ENCODE data around the gene PTPN22.
"Not testable (repeated sequence)": the region's sequence is repeated elsewhere in the genome, so short reads cannot be mapped to it uniquely, and the experiment has no call there.

The PTPN22 gene

GRCh38 chr1:113854234-113854633 is 17.3 kb downstream of the PTPN22 start:
- peaks cover 8% of the 10 kb centered on the region for H3K9me3 Mint-ChIP-seq
- intact Hi-C loops (cut with micrococcal nuclease), result no loop called here
- no peaks in the 10 kb centered on the region for H3K36me3 Mint-ChIP-seq (ENCODE audit: low read depth)
- H3K4me3 Mint-ChIP-seq, result no peak overlapping the region
- peaks cover 42% of the 10 kb centered on the region for H3K4me1 Mint-ChIP-seq (ENCODE audit: low read depth)
- no peak overlapping the region for H3K27ac Mint-ChIP-seq
- H3K27me3 Mint-ChIP-seq, result no peaks in the 10 kb centered on the region

DNA sequence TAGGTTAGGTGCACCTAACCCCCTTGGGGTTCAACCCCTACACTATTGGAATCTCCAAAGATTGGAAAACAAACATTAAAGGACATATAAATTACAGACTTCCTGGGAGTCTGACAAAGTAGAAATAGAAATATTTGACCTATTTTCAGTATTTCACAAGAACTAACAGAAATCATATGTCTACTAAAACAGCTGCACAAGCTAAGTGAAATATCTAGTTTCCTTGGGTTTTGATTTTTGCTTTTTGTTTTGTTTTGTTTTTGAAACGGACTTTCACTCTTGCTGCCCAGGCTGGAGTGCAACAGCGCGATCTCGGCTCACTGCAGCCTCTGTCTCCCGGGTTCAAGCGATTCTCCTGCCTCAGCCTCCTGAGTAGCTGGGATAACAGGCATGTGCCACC is 18.8 kb downstream of the PTPN22 start:
- intact Hi-C loops (cut with micrococcal nuclease); H3K4me3 Mint-ChIP-seq; H3K36me3 Mint-ChIP-seq (ENCODE audit: low read depth); H3K9me3 Mint-ChIP-seq; H3K27me3 Mint-ChIP-seq; H3K27ac Mint-ChIP-seq: not testable (repeated sequence)
- peaks cover 27% of the 10 kb centered on the region for H3K4me1 Mint-ChIP-seq (ENCODE audit: low read depth)

- Mint-ChIP-seq H3K27ac (peak overlapping the region; percentile 32), H3K4me3 (no peak overlapping the region), H3K27me3 (no peaks in the 10 kb centered on the region), H3K9me3 (peaks cover 22% of the 10 kb centered on the region), H3K36me3 (ENCODE audit: low read depth) (peaks cover 17% of the 10 kb centered on the region), H3K4me1 (ENCODE audit: low read depth) (peaks cover 11% of the 10 kb centered on the region)
- intact Hi-C loops (cut with micrococcal nuclease), result no loop called here
Measured at GRCh38 chr1:113850127-113850796, 21.2 kb downstream of the PTPN22 start.

GRCh38 chr1:113849072-113849471 is 22.4 kb downstream of the PTPN22 start:
- peaks cover 17% of the 10 kb centered on the region for H3K36me3 Mint-ChIP-seq (ENCODE audit: low read depth)
- no peak overlapping the region for H3K4me3 Mint-ChIP-seq
- intact Hi-C loops (cut with micrococcal nuclease), result no loop called here
- no peaks in the 10 kb centered on the region for H3K27me3 Mint-ChIP-seq
- peaks cover 22% of the 10 kb centered on the region for H3K9me3 Mint-ChIP-seq
- peaks cover 6% of the 10 kb centered on the region for H3K4me1 Mint-ChIP-seq (ENCODE audit: low read depth)
- H3K27ac Mint-ChIP-seq, result no peak overlapping the region

DNA sequence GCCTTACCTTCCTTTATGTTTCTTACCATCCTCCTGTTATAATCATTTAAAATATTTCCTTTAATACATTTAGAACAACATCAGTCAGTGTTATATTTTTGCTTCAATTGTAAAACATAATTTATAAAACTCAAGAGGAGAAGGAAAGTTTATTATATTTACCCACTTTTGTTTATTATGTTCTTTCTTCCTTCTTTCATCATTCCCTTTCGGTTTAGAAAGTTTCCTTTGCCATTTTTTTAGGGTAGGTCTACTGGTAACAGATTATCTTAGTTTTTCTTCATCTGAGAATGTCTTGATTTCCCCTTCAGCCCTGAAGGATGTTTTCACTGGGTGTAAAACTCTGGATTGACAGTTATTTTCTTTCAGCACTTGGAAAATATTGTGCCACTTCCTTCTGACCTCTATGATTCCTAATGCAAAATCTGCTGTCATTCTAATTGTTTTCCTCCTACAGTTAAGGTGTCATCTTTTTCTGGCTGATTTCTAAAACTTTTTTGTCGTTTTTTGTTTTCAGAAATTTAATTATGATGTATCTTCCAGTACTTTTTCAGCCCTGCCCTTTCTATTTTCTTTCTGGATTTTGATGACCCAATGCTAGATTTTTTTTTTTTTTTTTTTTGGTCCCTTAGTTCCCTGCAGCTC is 25.0 kb downstream of the PTPN22 start:
- H3K4me3 Mint-ChIP-seq, result no peak overlapping the region
- intact Hi-C loops (cut with micrococcal nuclease), result no loop called here

GRCh38 chr1:113836534-113836933 is 35.0 kb downstream of the PTPN22 start:
- H3K4me3 Mint-ChIP-seq, result no peak overlapping the region
- peaks cover 7% of the 10 kb centered on the region for H3K36me3 Mint-ChIP-seq (ENCODE audit: low read depth)
- H3K27me3 Mint-ChIP-seq, result no peaks in the 10 kb centered on the region
- no peaks in the 10 kb centered on the region for H3K9me3 Mint-ChIP-seq
- intact Hi-C loops (cut with micrococcal nuclease), result loop anchor here (5.0 kb wide), 2 partner anchors 91 to 446 kb away; partner anchors contain the start of gene HIPK1
- H3K4me1 Mint-ChIP-seq (ENCODE audit: low read depth), result no peaks in the 10 kb centered on the region
- no peak overlapping the region for H3K27ac Mint-ChIP-seq

More for the DNA sequence above, 25.0 kb downstream of the PTPN22 start:
- H3K4me1 Mint-ChIP-seq (ENCODE audit: low read depth), result peaks cover 5% of the 10 kb centered on the region
- no peak overlapping the region for H3K27ac Mint-ChIP-seq
- H3K36me3 Mint-ChIP-seq (ENCODE audit: low read depth), result peaks cover 17% of the 10 kb centered on the region
- H3K9me3 Mint-ChIP-seq, result peaks cover 22% of the 10 kb centered on the region
- H3K27me3 Mint-ChIP-seq, result no peaks in the 10 kb centered on the region

DNA sequence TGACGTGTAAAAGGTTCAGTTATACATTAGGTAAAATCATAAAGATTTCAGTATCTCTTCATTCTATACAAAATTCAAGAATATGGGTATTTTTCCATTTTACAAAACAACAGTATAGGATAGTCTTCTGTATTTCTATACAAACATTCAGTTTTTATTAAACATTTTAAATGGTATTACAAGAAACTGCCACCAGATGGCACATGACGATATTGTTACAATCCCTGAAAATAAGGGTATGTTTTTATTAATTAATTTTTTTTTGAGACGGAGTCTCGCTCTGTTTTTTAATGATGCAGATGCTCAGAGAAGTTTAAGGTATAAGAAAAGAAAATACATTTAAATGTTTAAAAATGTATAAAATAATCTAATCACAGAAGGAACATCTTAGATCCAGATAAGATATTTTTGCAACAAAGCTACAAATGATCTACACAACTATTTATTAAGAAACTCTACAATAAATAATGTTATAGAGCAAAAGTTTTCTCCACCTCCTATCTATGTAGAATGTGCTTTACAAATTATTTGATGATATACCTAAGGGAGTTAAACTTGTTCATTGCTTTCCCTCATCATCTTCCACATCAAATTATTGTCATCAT is 35.7 kb downstream of the PTPN22 start:
- Mint-ChIP-seq H3K27me3 (no peaks in the 10 kb centered on the region), H3K36me3 (ENCODE audit: low read depth) (peaks cover 5% of the 10 kb centered on the region), H3K27ac (no peak overlapping the region), H3K4me1 (ENCODE audit: low read depth) (no peaks in the 10 kb centered on the region), H3K4me3 (no peak overlapping the region), H3K9me3 (no peaks in the 10 kb centered on the region)
- intact Hi-C loops (cut with micrococcal nuclease), result loop anchor here (1.0 to 5.0 kb wide), 3 partner anchors 69 to 447 kb away; partner anchors contain the start of genes AP4B1 and HIPK1

DNA sequence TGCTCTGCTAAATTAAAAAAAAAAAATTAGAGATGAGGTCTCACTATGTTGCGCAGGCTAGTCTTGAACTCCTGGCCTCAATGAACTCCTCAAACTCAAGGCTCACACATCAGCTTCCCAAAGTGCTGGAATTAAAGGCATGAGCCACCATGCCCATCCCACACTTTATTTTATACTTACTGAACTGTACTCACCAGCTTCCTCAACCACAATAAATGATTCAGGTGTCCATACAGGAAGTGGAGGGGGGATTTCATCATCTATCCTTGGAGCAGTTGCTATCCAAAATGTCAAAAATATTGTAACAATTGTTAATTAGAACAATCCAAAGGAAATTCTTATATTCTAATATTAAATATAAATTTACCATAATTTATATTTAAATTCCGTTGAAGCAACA is 36.8 kb downstream of the PTPN22 start:
- H3K36me3 Mint-ChIP-seq (ENCODE audit: low read depth), result no peaks in the 10 kb centered on the region
- intact Hi-C loops (cut with micrococcal nuclease), result loop anchor here (1.0 to 5.0 kb wide), 3 partner anchors 70 to 448 kb away; partner anchors contain the start of genes AP4B1 and HIPK1
- no peak overlapping the region for H3K27ac Mint-ChIP-seq
- H3K4me3 Mint-ChIP-seq, result no peak overlapping the region
- H3K4me1 Mint-ChIP-seq (ENCODE audit: low read depth), result no peaks in the 10 kb centered on the region
- no peaks in the 10 kb centered on the region for H3K27me3 Mint-ChIP-seq
- no peaks in the 10 kb centered on the region for H3K9me3 Mint-ChIP-seq

- Mint-ChIP-seq H3K4me1 (ENCODE audit: low read depth) (no peaks in the 10 kb centered on the region), H3K4me3 (no peak overlapping the region), H3K36me3 (ENCODE audit: low read depth) (peaks cover 6% of the 10 kb centered on the region), H3K9me3 (no peaks in the 10 kb centered on the region), H3K27ac (no peak overlapping the region), H3K27me3 (no peaks in the 10 kb centered on the region)
- intact Hi-C loops (cut with micrococcal nuclease), result no loop called here
Measured at GRCh38 chr1:113830039-113830438, 41.5 kb downstream of the PTPN22 start.

GRCh38 chr1:113821916-113822315 is 49.6 kb downstream of the PTPN22 start:
- no peaks in the 10 kb centered on the region for H3K27me3 Mint-ChIP-seq
- intact Hi-C loops (cut with micrococcal nuclease), result no loop called here
- H3K4me3 Mint-ChIP-seq, result no peak overlapping the region
- H3K4me1 Mint-ChIP-seq (ENCODE audit: low read depth), result no peaks in the 10 kb centered on the region
- peaks cover 4% of the 10 kb centered on the region for H3K36me3 Mint-ChIP-seq (ENCODE audit: low read depth)
- no peak overlapping the region for H3K27ac Mint-ChIP-seq
- H3K9me3 Mint-ChIP-seq, result no peaks in the 10 kb centered on the region

DNA sequence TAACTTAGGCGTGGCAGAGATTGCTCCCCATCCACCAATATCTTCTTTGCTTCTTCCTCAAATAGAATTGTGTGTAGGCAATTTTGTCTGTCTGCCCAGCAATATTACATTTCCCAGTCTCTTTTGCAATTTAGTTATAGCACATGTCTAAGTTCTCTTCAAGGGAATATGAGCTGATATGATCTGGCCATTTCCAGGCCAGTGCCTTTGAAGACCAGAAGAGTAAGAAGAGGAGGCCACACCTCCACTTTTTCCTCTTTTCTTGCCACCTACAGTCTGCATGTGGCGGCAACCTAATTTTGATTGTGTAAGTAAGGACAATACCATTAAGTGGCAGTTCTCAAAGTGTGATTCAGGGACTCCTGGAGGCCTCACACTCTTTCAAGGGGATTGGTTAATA is 52.9 kb downstream of the PTPN22 start:
- no peaks in the 10 kb centered on the region for H3K36me3 Mint-ChIP-seq (ENCODE audit: low read depth)
- no peaks in the 10 kb centered on the region for H3K27me3 Mint-ChIP-seq
- H3K27ac Mint-ChIP-seq, result no peak overlapping the region
- no peaks in the 10 kb centered on the region for H3K9me3 Mint-ChIP-seq
- H3K4me1 Mint-ChIP-seq (ENCODE audit: low read depth), result no peaks in the 10 kb centered on the region
- intact Hi-C loops (cut with micrococcal nuclease), result no loop called here
- no peak overlapping the region for H3K4me3 Mint-ChIP-seq

GRCh38 chr1:113813218-113813617 is 58.3 kb downstream of the PTPN22 start:
- Mint-ChIP-seq H3K36me3 (ENCODE audit: low read depth) (peaks cover 14% of the 10 kb centered on the region), H3K27ac (peak overlapping the region; percentile 92), H3K27me3 (no peaks in the 10 kb centered on the region), H3K4me1 (ENCODE audit: low read depth) (peaks cover 15% of the 10 kb centered on the region), H3K9me3 (no peaks in the 10 kb centered on the region), H3K4me3 (no peak overlapping the region)
- intact Hi-C loops (cut with micrococcal nuclease), result loop anchor here (2.0 kb wide), 1 partner anchor 54 kb away; the partner anchor contains the start of gene PHTF1

- intact Hi-C loops (cut with micrococcal nuclease), result loop anchor here (1.0 to 2.0 kb wide), 3 partner anchors 54 to 117 kb away; partner anchors contain the start of genes DCLRE1B, HIPK1 and PHTF1
- no peaks in the 10 kb centered on the region for H3K27me3 Mint-ChIP-seq
- peak overlapping the region; percentile 92 for H3K27ac Mint-ChIP-seq
- peaks cover 14% of the 10 kb centered on the region for H3K36me3 Mint-ChIP-seq (ENCODE audit: low read depth)
- peaks cover 15% of the 10 kb centered on the region for H3K4me1 Mint-ChIP-seq (ENCODE audit: low read depth)
- no peaks in the 10 kb centered on the region for H3K9me3 Mint-ChIP-seq
- H3K4me3 Mint-ChIP-seq, result peak overlapping the region; percentile 86
Measured at GRCh38 chr1:113812661-113813135, 58.8 kb downstream of the PTPN22 start.
